Tibial nerve (tissue), 3 donors: ENCODE measurements around the gene GALNTL6.

Source experiments
- POLR2A ChIP-seq, 2 donors: fragments of 450-650 bp; IDR thresholded peaks; one replicate each; pipeline ENCODE4 v1.6.1; 2017; ENCODE audit warnings: antibody characterized with exemption in 2 of 2, mild to moderate bottlenecking in 2 of 2, moderate library complexity in 2 of 2
- TF ChIP-seq, protein P1 (sequence below), 5 experiments: fragments of 200-600 bp in 3 of 5; fragments of 450-650 bp in 2 of 5; sonication (generic) in 3 of 5; IDR thresholded peaks; one replicate each; pipeline ENCODE4 v1.5.1; 2016 to 2019; ENCODE audit warnings: antibody characterized with exemption in 5 of 5, mild to moderate bottlenecking in 3 of 5, moderate library complexity in 2 of 5

DNA sequence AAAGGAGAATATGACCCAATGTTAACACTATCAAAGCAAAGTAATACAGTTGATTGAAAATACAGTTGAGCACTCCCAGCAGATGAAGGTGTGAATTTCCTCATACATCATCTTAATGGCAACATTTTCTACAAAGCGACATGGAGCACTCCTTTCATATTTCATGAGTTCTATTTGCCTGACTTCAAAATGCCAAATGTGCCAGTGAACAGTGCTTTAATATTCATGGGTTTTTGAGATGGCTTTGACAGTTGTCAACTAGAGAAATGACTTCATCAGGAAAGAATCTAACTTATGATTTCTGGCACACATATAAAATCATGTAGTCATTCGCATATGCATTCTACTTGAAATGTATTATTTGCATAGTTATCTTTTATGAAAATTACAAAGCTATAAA is 222.4 kb downstream of the GALNTL6 start:
- TF ChIP-seq, protein P1, sequence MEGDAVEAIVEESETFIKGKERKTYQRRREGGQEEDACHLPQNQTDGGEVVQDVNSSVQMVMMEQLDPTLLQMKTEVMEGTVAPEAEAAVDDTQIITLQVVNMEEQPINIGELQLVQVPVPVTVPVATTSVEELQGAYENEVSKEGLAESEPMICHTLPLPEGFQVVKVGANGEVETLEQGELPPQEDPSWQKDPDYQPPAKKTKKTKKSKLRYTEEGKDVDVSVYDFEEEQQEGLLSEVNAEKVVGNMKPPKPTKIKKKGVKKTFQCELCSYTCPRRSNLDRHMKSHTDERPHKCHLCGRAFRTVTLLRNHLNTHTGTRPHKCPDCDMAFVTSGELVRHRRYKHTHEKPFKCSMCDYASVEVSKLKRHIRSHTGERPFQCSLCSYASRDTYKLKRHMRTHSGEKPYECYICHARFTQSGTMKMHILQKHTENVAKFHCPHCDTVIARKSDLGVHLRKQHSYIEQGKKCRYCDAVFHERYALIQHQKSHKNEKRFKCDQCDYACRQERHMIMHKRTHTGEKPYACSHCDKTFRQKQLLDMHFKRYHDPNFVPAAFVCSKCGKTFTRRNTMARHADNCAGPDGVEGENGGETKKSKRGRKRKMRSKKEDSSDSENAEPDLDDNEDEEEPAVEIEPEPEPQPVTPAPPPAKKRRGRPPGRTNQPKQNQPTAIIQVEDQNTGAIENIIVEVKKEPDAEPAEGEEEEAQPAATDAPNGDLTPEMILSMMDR (IDR thresholded peaks at IDR 0.05) = no peak
- no peak for TF ChIP-seq POLR2A (IDR thresholded peaks at IDR 0.05)
